NB4 (cell line): Measurements from ENCODE around the gene SLC35E3.

ENCODE experiments used
- DNase-seq: peaks from one replicate; pipeline ENCODE4 v3.0.0; 2010; ENCODE audit warnings: low read depth
- H3K4me3 ChIP-seq: one replicate; pipeline ENCODE4 v1.5.1; 2011; ENCODE audit warnings: mild to moderate bottlenecking, low read depth, low read length, moderate library complexity
- CTCF ChIP-seq: IDR thresholded peaks from one replicate; pipeline ENCODE4 v1.5.1; 2012; ENCODE audit warnings: low read depth, low read length
- MAX ChIP-seq: IDR thresholded peaks from 2 replicates; pipeline ENCODE4 v1.6.1; 2011; ENCODE audit warnings: low read depth, low read length
- MYC ChIP-seq: IDR thresholded peaks from 2 replicates; pipeline ENCODE4 v1.6.1; 2011; ENCODE audit warnings: low read depth, low read length
- POLR2A ChIP-seq: IDR thresholded peaks from 2 replicates; pipeline ENCODE4 v1.6.1; 2011; ENCODE audit warnings: mild to moderate bottlenecking; ENCODE audit not compliant: insufficient read length; ENCODE audit errors: extremely low read depth

The SLC35E3 gene

DNA sequence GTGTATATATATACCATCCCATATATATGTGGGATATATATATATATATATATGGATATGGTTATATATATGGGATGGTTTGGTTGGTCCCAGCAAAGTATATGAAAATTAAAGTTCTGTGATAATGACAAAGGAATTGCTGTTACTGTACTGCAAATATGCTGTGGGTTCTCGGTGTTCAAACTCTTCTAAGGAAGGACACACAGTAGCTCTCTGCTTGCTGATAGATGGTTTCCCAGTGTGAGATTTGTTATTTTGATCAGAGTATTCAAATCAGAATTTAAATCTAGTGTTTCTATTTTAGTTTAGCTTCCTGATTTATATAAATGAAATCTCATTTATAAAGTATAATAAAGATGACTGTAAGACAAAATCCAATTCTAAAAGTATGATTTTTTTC is 19.7 kb downstream of the SLC35E3 start:
- TF ChIP-seq POLR2A: no peak
- TF ChIP-seq MYC: no peak
- no peak for TF ChIP-seq MAX
- no peak for TF ChIP-seq CTCF
- H3K4me3 ChIP-seq: no peak overlapping the region
- DNase-seq: no peak

DNA sequence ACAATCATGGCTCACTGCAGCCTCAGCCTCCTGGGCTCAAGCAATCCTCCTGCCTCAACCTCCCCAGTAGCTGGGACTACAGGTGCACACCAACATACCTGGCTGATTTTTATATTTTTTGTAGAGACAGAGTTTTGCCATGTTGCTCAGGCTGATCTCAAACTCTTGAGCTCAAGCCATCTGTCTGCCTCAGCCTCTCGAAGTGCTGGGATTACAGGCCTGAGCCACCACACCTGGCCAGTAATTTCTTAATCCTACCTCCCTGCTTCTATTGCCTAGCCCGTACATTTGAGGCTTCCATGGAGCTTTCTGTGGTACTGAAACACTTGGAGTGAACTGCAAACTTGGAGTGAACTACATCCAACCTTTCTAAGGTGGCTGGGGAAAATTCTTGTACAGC is 20.7 kb downstream of the SLC35E3 start:
- TF ChIP-seq CTCF: no peak
- no peak for TF ChIP-seq POLR2A
- TF ChIP-seq MYC: no peak
- TF ChIP-seq MAX: no peak
- H3K4me3 ChIP-seq: no peak overlapping the region
- no peak for DNase-seq

DNA sequence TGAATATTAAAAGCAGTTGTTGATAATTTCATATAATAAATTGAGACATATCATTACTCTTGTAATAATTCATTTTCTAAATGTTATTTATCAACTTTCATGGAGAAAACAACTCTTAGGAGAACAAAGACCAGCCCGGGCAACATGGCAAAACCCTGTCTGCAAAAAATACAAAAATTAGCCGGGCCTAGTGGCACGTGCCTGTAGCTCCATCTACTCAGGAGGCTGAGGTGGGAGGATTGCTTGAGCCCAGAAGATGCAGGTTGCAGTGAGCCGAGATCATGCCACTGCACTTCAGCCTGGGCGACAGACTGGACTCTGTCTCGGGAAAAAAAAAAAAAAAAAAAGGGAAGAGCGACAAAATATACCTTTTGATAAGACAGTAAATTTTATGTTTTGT is 21.2 kb downstream of the SLC35E3 start:
- TF ChIP-seq MYC (no peak), MAX (no peak), CTCF (no peak), POLR2A (no peak)
- no peak overlapping the region for H3K4me3 ChIP-seq
- no peak for DNase-seq

- no peak for DNase-seq
- TF ChIP-seq MYC (no peak), CTCF (no peak), MAX (no peak), POLR2A (no peak)
- H3K4me3 ChIP-seq: no peak overlapping the region
Measured at GRCh38 chr12:68768431-68768939, 22.5 kb downstream of the SLC35E3 start.

DNA sequence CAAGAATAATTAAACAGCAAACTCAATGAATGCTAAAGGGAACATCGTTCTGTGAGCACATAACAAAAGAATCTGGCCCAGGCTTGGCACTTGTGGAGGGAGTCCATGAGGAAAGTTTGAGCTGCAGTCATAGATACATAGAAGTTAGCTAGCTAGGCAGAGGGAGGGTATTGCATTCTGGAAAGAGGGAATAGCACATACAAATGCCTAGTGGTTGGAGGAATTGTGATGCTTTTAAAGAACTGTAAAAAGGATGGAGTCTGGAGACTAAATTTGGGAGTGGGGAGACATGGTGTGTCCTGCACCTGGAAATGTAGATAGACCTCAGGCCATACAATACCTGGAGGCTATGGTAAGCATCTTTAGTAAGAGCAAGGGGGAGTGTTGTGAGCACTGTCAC is 24.0 kb downstream of the SLC35E3 start:
- no peak for DNase-seq
- no peak overlapping the region for H3K4me3 ChIP-seq
- TF ChIP-seq CTCF (no peak), MYC (no peak), MAX (no peak), POLR2A (no peak)

DNA sequence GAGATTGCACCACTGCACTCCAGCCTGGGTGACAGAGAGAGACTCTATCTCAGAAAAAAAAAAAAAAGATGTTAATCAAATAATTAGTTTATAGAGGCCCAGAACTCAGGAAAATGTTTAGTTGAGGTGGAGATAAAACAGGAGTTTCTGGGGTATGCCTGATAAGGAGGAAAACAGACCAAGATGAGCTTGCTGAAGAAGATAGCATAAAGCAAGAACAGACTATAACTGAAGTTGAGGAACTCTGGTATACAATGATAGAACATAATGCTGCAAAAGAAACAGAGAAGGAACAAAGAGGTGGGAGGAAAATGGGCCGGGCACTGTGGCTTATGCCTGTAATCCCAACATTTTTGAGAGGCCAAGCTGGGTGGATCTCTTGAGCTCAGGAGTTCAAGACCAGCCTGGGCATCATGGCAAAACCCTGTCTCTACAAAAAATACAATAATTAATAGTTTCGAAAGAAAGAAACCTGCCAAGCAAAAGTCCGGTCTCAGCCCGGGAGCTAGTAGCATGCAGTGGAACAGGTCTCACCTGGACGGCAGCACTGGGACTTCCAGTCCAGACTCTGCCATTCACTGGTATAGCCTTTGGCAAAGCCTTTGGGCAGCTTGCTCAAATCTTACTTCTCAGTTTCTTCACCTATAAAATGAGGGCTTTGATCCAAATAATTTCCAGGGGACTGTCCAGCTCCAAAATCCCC is 25.4 kb downstream of the SLC35E3 start:
- no peak for DNase-seq

More for the DNA sequence above, 25.4 kb downstream of the SLC35E3 start:
- no peak overlapping the region for H3K4me3 ChIP-seq
- no peak for TF ChIP-seq MYC
- no peak for TF ChIP-seq MAX
- no peak for TF ChIP-seq CTCF
- TF ChIP-seq POLR2A: no peak
